IMR-90 (cell line): Measurements from ENCODE around the gene SLCO3A1. TPM values are rescaled to one million over a fixed set of nuclear protein-coding genes. Genes with fewer than 3 reads are reported as not detected.

Experiments used
- ATAC-seq: fragments of 200-7000 bp; cut with Tn5 transposase; 2 replicates; pipeline ENCODE4 v1.9.1; 2020; ENCODE audit warnings: low read depth, mild to moderate bottlenecking, moderate library complexity
- BruUV-seq: library from RNA; stranded (reverse); fragments of 400-500 nt; replicated peaks from 2 replicates; lab custom pipeline; 2021; lab: Mats Ljungman, UMichigan
- CTCF ChIA-PET: fragments of 300-600 bp; formaldehyde crosslinking; extraction: SDS; loops from one replicate; lab custom pipeline; 2021; ENCODE audit warnings: antibody characterized with exemption; lab: Yijun Ruan, JAX
- POLR2A ChIA-PET: fragments of 300-600 bp; sonication (Branson Sonifier 250); formaldehyde crosslinking; loops from one replicate; lab custom pipeline; 2022; ENCODE audit warnings: antibody characterized with exemption; ENCODE audit not compliant: unreplicated experiment; lab: Charles Lee
- DNase-seq: peaks from one replicate; pipeline ENCODE4 v3.0.0; 2013
- H2AFZ ChIP-seq: replicated peaks from 2 replicates; pipeline ENCODE3; 2013; ENCODE audit warnings: low read length, mild to moderate bottlenecking; ENCODE audit not compliant: poor library complexity
- H2AK5ac ChIP-seq: 2 replicates; pipeline ENCODE4 v1.6.1; 2013; ENCODE audit warnings: low read depth, low read length, inconsistent platforms
- H2AK9ac ChIP-seq: replicated peaks from 2 replicates; pipeline ENCODE3; 2013; ENCODE audit warnings: mild to moderate bottlenecking, low read depth, low read length, moderate library complexity; ENCODE audit not compliant: poor library complexity
- H2BK120ac ChIP-seq: 2 replicates; pipeline ENCODE4 v1.6.1; 2013; ENCODE audit warnings: low read depth, low read length, inconsistent platforms
- H2BK15ac ChIP-seq: 3 replicates; pipeline ENCODE4 v1.6.1; 2013; ENCODE audit warnings: low read depth, low read length, inconsistent platforms
- H2BK20ac ChIP-seq: 2 replicates; pipeline ENCODE4 v1.6.1; 2013; ENCODE audit warnings: low read depth, mild to moderate bottlenecking, inconsistent platforms, low read length, moderate library complexity
- H2BK5ac ChIP-seq: 2 replicates; pipeline ENCODE4 v1.6.1; 2013; ENCODE audit warnings: mild to moderate bottlenecking, low read depth, low read length, inconsistent platforms; ENCODE audit not compliant: poor library complexity, severe bottlenecking
- H3K14ac ChIP-seq: replicated peaks from 2 replicates; pipeline ENCODE4 v1.6.1; 2013; ENCODE audit warnings: low read depth, low read length, inconsistent platforms
- H3K18ac ChIP-seq: 2 replicates; pipeline ENCODE4 v1.6.1; 2013; ENCODE audit warnings: low read depth, low read length, control low read depth
- H3K23ac ChIP-seq: 2 replicates; pipeline ENCODE4 v1.6.1; 2013; ENCODE audit warnings: low read depth, low read length, inconsistent platforms
- H3K27ac ChIP-seq: 2 replicates; pipeline ENCODE4 v1.5.1; 2013; ENCODE audit warnings: mild to moderate bottlenecking, control low read depth, low read length; ENCODE audit not compliant: insufficient read depth
- H3K27me3 ChIP-seq: 2 replicates; pipeline ENCODE4 v1.6.1; 2013; ENCODE audit warnings: low read length; ENCODE audit not compliant: control insufficient read depth, insufficient read depth
- H3K36me3 ChIP-seq: 2 replicates; pipeline ENCODE4 v1.6.1; 2013; ENCODE audit warnings: low read length, mixed read lengths; ENCODE audit not compliant: control insufficient read depth, insufficient read depth
- H3K4ac ChIP-seq: 2 replicates; pipeline ENCODE4 v1.6.1; 2013; ENCODE audit warnings: low read depth, low read length, inconsistent platforms
- H3K4me1 ChIP-seq: 2 replicates; pipeline ENCODE4 v1.6.1; 2013; ENCODE audit warnings: low read length, mixed read lengths; ENCODE audit not compliant: control insufficient read depth, insufficient read depth
- H3K4me2 ChIP-seq: 2 replicates; pipeline ENCODE4 v1.6.1; 2013; ENCODE audit warnings: low read depth, mild to moderate bottlenecking, control low read depth, low read length, moderate library complexity
- H3K4me3 ChIP-seq: 2 replicates; pipeline ENCODE4 v1.5.1; 2013; ENCODE audit warnings: low read depth, mild to moderate bottlenecking, control low read depth, low read length, moderate library complexity; ENCODE audit not compliant: insufficient read depth
- H3K56ac ChIP-seq: 2 replicates; pipeline ENCODE4 v1.6.1; 2013; ENCODE audit warnings: low read length, inconsistent platforms; ENCODE audit not compliant: insufficient read depth; ENCODE audit errors: extremely low read depth
- H3K79me1 ChIP-seq, 2 experiments: 2 replicates each; pipeline ENCODE4 v1.6.1; 2013; ENCODE audit warnings: low read length in 2 of 2, inconsistent platforms in 1 of 2, low read depth in 1 of 2
- H3K9ac ChIP-seq: 2 replicates; pipeline ENCODE4 v1.6.1; 2013; ENCODE audit warnings: low read depth, low read length, control low read depth
- H3K9me1 ChIP-seq: 2 replicates; pipeline ENCODE4 v1.6.1; 2013; ENCODE audit warnings: low read length, inconsistent platforms; ENCODE audit not compliant: insufficient read depth
- H3K9me3 ChIP-seq: 2 replicates; pipeline ENCODE4 v1.6.1; 2013; ENCODE audit warnings: low read length; ENCODE audit not compliant: control insufficient read depth, insufficient read depth
- H4K20me1 ChIP-seq: 2 replicates; pipeline ENCODE4 v1.6.1; 2013; ENCODE audit warnings: low read length, inconsistent platforms; ENCODE audit not compliant: insufficient read depth
- H4K5ac ChIP-seq: 2 replicates; pipeline ENCODE4 v1.6.1; 2013; ENCODE audit warnings: mild to moderate bottlenecking, low read depth, low read length, control low read depth
- H4K8ac ChIP-seq, 2 experiments: 2 replicates each; pipeline ENCODE4 v1.6.1; 2013; ENCODE audit warnings: low read depth in 2 of 2, low read length in 2 of 2, control low read depth in 1 of 2, inconsistent platforms in 1 of 2
- H4K91ac ChIP-seq: 2 replicates; pipeline ENCODE4 v1.6.1; 2013; ENCODE audit warnings: low read depth, low read length, inconsistent platforms; ENCODE audit not compliant: insufficient read depth
- BHLHE40 ChIP-seq: fragments of 150-350 bp; IDR thresholded peaks from 2 replicates; pipeline ENCODE4 v1.6.1; 2016; ENCODE audit warnings: mild to moderate bottlenecking, low read depth, low read length
- FOS ChIP-seq: fragments of 150-350 bp; IDR thresholded peaks from 2 replicates; pipeline ENCODE4 v1.6.1; 2016; ENCODE audit warnings: low read depth, low read length
- SMC3 ChIP-seq: fragments of 150-350 bp; IDR thresholded peaks from 2 replicates; pipeline ENCODE4 v1.6.1; 2016; ENCODE audit warnings: low read depth, mild to moderate bottlenecking, antibody characterized with exemption, low read length, moderate library complexity
- USF2 ChIP-seq: fragments of 150-350 bp; IDR thresholded peaks from 2 replicates; pipeline ENCODE4 v1.6.1; 2017; ENCODE audit warnings: mild to moderate bottlenecking, antibody characterized with exemption, low read length, low read depth
- WGBS, 2 experiments: methylation state at CpG; one replicate each; pipeline versions ENCODE4 v1.1.5 to v1.1.7; 2013; ENCODE audit warnings: missing lambda C conversion rate in 2 of 2; ENCODE audit not compliant: insufficient read length in 1 of 2; ENCODE audit errors: extremely low coverage in 2 of 2; 5-methylcytosine and 5-hydroxymethylcytosine counted together
- dilution Hi-C: fragments of 300-500 bp; cut with HindIII; formaldehyde crosslinking; loops from one replicate; pipeline ENCODE4 v1.14.3; 2018; ENCODE audit warnings: low sequenced_read_pairs; ENCODE audit not compliant: unreplicated experiment
- in situ Hi-C: fragments of 300-500 bp; cut with MboI; formaldehyde crosslinking; loops from 3 replicates; pipeline ENCODE4 v1.14.3; 2019; ENCODE audit warnings: low sequenced_read_pairs, inconsistent platforms, mixed read lengths
- intact Hi-C: fragments of 100-400 bp; cut with micrococcal nuclease; formaldehyde crosslinking; loops from 2 replicates; pipeline ENCODE4 v1.10.0; 2022
- polyA plus RNA-seq, 3 experiments: library from polyadenylated mRNA; depleted of rRNA; stranded (reverse); fragments of >200 nt; gene quantifications; 2 replicates each; pipeline ENCODE4 v1.2.3, GENCODE V29; 2012; ENCODE audit warnings: low replicate concordance in 1 of 3
- total RNA-seq: library from RNA; depleted of rRNA; stranded (reverse); fragments of >200 nt; gene quantifications from 2 replicates; pipeline ENCODE4 v1.2.3, GENCODE V29; 2012

Gene SLCO3A1
- total and polyA plus RNA-seq, 2 of the 4 experiments (the other 2 are of a cell fraction), result 4.7 to 8.1 TPM

GRCh38 chr15:91878319-91878870, 24.9 kb downstream of the SLCO3A1 start:
- no peak overlapping the region for H3K9ac ChIP-seq
- TF ChIP-seq FOS (no peak), USF2 (no peak), SMC3 (no peak), BHLHE40 (no peak)
- H4K20me1 ChIP-seq, result no peaks in the 10 kb centered on the region
- H3K4me3 ChIP-seq, result no peak overlapping the region
- H3K14ac ChIP-seq, result no peak overlapping the region
- POLR2A ChIA-PET, result no interaction called here
- H3K27me3 ChIP-seq, result no peaks in the 10 kb centered on the region
- no peak overlapping the region for H2AK5ac ChIP-seq
- no peak overlapping the region for H2AFZ ChIP-seq
- H4K8ac ChIP-seq, result no peak overlapping the region
- H3K36me3 ChIP-seq, result no peaks in the 10 kb centered on the region
- no peak for DNase-seq
- H3K23ac ChIP-seq, result no peak overlapping the region
- H2AK9ac ChIP-seq, result no peak overlapping the region
- H2BK20ac ChIP-seq, result no peak overlapping the region
- intact Hi-C loops (no loop called here), in situ Hi-C loops (no loop called here), dilution Hi-C loops (no loop called here)
- no peak overlapping the region for H3K27ac ChIP-seq
- H3K4me2 ChIP-seq, result no peak overlapping the region
- no peak overlapping the region for H4K5ac ChIP-seq
- ATAC-seq, result no peak
- no peak overlapping the region for H4K91ac ChIP-seq
- H2BK120ac ChIP-seq, result no peak overlapping the region
- H3K56ac ChIP-seq, result no peak overlapping the region
- no peak overlapping the region for H2BK15ac ChIP-seq
- no peaks in the 10 kb centered on the region; the same call in none of the 2 replicates for H3K4me1 ChIP-seq
- H3K4ac ChIP-seq, result no peak overlapping the region
- H3K9me1 ChIP-seq, result peaks cover 3% of the 10 kb centered on the region; the same call in 1 of the 2 replicates
- no peak overlapping the region for H2BK5ac ChIP-seq
- H3K18ac ChIP-seq, result no peak overlapping the region
- H3K79me1 ChIP-seq, result 0 out of 4 replicates have a peak, but pooled peaks cover 0 to 6% of the 10 kb centered on the region in 2 experiments
- CTCF ChIA-PET, result no interaction called here
- H3K9me3 ChIP-seq, result no peaks in the 10 kb centered on the region
- no TSS peak for BruUV-seq
- WGBS, 2 experiments, result 98% methylated on average over 6 of the region's 10 CpGs; no CpG with 5 or more reads in 1 of the 2 experiments
